K562 (cell line): ENCODE data around the gene HOXA4. TPM values are rescaled to one million over a fixed set of nuclear protein-coding genes. Genes with fewer than 3 reads are reported as not detected.

ENCODE experiments used
- ATAC-seq: fragments of 200-7000 bp; cut with Tn5 transposase; 3 replicates; pipeline ENCODE4 v1.9.1; 2020; ENCODE audit warnings: moderate library complexity
- BruUV-seq: library from RNA; stranded (reverse); fragments of 400-500 nt; replicated peaks from 2 replicates; lab custom pipeline; 2021; lab: Mats Ljungman, UMichigan
- CTCF ChIA-PET: fragments of 300-600 bp; formaldehyde crosslinking; extraction: SDS; loops from one replicate; lab custom pipeline; 2021; ENCODE audit warnings: low intra/inter-chr PET ratio; lab: Yijun Ruan, JAX
- POLR2A ChIA-PET: fragments of 300-600, 350-650 bp; sonication (Branson Sonifier 250); formaldehyde crosslinking; extraction: SDS; loops from one replicate; lab custom pipeline; 2021; ENCODE audit warnings: antibody characterized with exemption, inconsistent platforms; lab: Yijun Ruan, JAX
- DNase-seq, 4 experiments: peaks; one replicate each; pipeline versions ENCODE4 v3.0.0 to v3.0.0-alpha.2; 2011 to 2018; ENCODE audit warnings: low spot score in 3 of 4, mixed read lengths in 3 of 4; ENCODE audit errors: extremely low read depth in 1 of 4
- FAIRE-seq: peaks from 2 replicates; lab custom pipeline; 2011; peaks lifted over from hg19 to GRCh38; lab: Jason Lieb, UNC
- H2AFZ ChIP-seq: 2 replicates; pipeline ENCODE4 v1.6.0; 2011; ENCODE audit warnings: low read depth, low read length, control low read depth, inconsistent platforms
- H3K27ac ChIP-seq: fragments of 200-600 bp; 3 replicates; pipeline ENCODE4 v1.8.0; 2011; ENCODE audit warnings: low read depth, mild to moderate bottlenecking, control low read depth, inconsistent platforms, low read length, moderate library complexity, mixed read lengths; ENCODE audit errors: extremely low read depth
- H3K27me3 ChIP-seq, 2 experiments: fragments of 300-600 bp in 1 of 2; 2 replicates in 1 of 2; 3 replicates in 1 of 2; pipeline versions ENCODE4 v1.6.0 to v1.8.0; 2011; ENCODE audit warnings: inconsistent platforms in 2 of 2, low read length in 2 of 2, mild to moderate bottlenecking in 1 of 2, mixed read lengths in 1 of 2, moderate library complexity in 1 of 2; ENCODE audit not compliant: control insufficient read depth in 2 of 2, insufficient read depth in 2 of 2
- H3K36me3 ChIP-seq: fragments of 300-600 bp; 3 replicates; pipeline ENCODE4 v1.8.0; 2011; ENCODE audit warnings: mild to moderate bottlenecking, low read length, inconsistent platforms; ENCODE audit not compliant: control insufficient read depth, insufficient read depth
- H3K4me1 ChIP-seq, 2 experiments: fragments of 200-600 bp in 1 of 2; replicated peaks in 1 of 2; 2 replicates in 1 of 2; 3 replicates in 1 of 2; pipeline versions ENCODE4 v1.5.1 to v1.8.0; 2011; ENCODE audit warnings: inconsistent platforms in 2 of 2, low read length in 2 of 2, mild to moderate bottlenecking in 1 of 2, mixed read lengths in 1 of 2, moderate library complexity in 1 of 2; ENCODE audit not compliant: control insufficient read depth in 2 of 2, insufficient read depth in 2 of 2
- H3K4me2 ChIP-seq: 2 replicates; pipeline ENCODE4 v1.6.1; 2011; ENCODE audit warnings: low read length, control low read depth, inconsistent platforms, mixed read lengths; ENCODE audit not compliant: insufficient read depth
- H3K4me3 ChIP-seq: fragments of 200-600 bp; sonication (generic), shearing (Covaris generic); 2 replicates; pipeline ENCODE4 v1.5.1; 2016; ENCODE audit warnings: control low read depth, inconsistent platforms
- H3K79me2 ChIP-seq: fragments of 200-600 bp; 3 replicates; pipeline ENCODE4 v1.8.0; 2011; ENCODE audit warnings: low read length, inconsistent platforms; ENCODE audit not compliant: control insufficient read depth, insufficient read depth
- H3K9ac ChIP-seq, 2 experiments: 2 replicates each; pipeline versions ENCODE4 v1.6.0 to v1.6.1; 2011; ENCODE audit warnings: low read depth in 2 of 2, low read length in 2 of 2, control low read depth in 1 of 2, inconsistent platforms in 1 of 2, mild to moderate bottlenecking in 1 of 2, mixed read lengths in 1 of 2; ENCODE audit not compliant: insufficient read depth in 1 of 2
- H3K9me1 ChIP-seq: one replicate; pipeline ENCODE4 v1.6.0; 2011; ENCODE audit warnings: inconsistent platforms, mild to moderate bottlenecking, low read length, moderate library complexity; ENCODE audit not compliant: control insufficient read depth, insufficient read depth
- H3K9me3 ChIP-seq: replicated peaks from 2 replicates; pipeline ENCODE4 v1.5.1; 2011; ENCODE audit warnings: low read depth, low read length, inconsistent platforms; ENCODE audit not compliant: control insufficient read depth, insufficient read depth
- H4K20me1 ChIP-seq: replicated peaks from 2 replicates; pipeline ENCODE4 v1.6.1; 2011; ENCODE audit warnings: low read length, inconsistent platforms, mixed read lengths; ENCODE audit not compliant: control insufficient read depth, insufficient read depth
- ARID2 ChIP-seq: fragments of 450-650 bp; IDR thresholded peaks from 2 replicates; pipeline ENCODE4 v1.6.1; 2017; ENCODE audit warnings: antibody characterized with exemption, mild to moderate bottlenecking
- ETV1 ChIP-seq: fragments of 450-650 bp; conservative IDR thresholded peaks from 2 replicates; pipeline ENCODE4 v1.6.1; 2016; ENCODE audit warnings: missing genetic modification characterization, control low read depth, low read depth, missing compliant biosample characterization
- NFIX ChIP-seq: fragments of 250-450 bp; sonication (Bioruptor Pico); IDR thresholded peaks from 2 replicates; pipeline ENCODE4 v1.4.0; 2020; ENCODE audit warnings: low read depth, mild to moderate bottlenecking, moderate library complexity
- NKRF ChIP-seq: fragments of 450-650 bp; IDR thresholded peaks from 2 replicates; pipeline ENCODE4 v1.6.1; 2016; ENCODE audit warnings: borderline replicate concordance
- PRDM10 ChIP-seq: fragments of 450-650 bp; IDR thresholded peaks from 2 replicates; pipeline ENCODE4 v1.6.1; 2018; ENCODE audit not compliant: partially characterized antibody
- SMARCC2 ChIP-seq: fragments of 450-650 bp; IDR thresholded peaks from 2 replicates; pipeline ENCODE4 v1.6.1; 2017; ENCODE audit warnings: antibody characterized with exemption, moderate library complexity, mild to moderate bottlenecking, low read depth
- USF2 ChIP-seq: sonication (generic); formaldehyde crosslinking; IDR thresholded peaks from 2 replicates; pipeline ENCODE4 v1.5.0; 2020; ENCODE audit warnings: missing genetic modification reagents
- WHSC1 ChIP-seq: IDR thresholded peaks from one replicate; pipeline ENCODE4 v1.6.1; 2012; ENCODE audit warnings: low read length, control low read depth, inconsistent platforms
- WGBS: fragments of 100-300 bp; shearing (Covaris generic); methylation state at CpG from one replicate; pipeline ENCODE4 v1.1.6; 2016; ENCODE audit warnings: low coverage, mixed read lengths; ENCODE audit not compliant: insufficient coverage; ENCODE audit errors: missing lambda C conversion rate; 5-methylcytosine and 5-hydroxymethylcytosine counted together
- in situ Hi-C: fragments of 300-500 bp; cut with MboI; formaldehyde crosslinking; loops from 4 replicates; pipeline ENCODE4 v1.15.0; 2018; ENCODE audit warnings: inconsistent platforms, mixed read lengths
- intact Hi-C: fragments of 100-400 bp; cut with micrococcal nuclease; formaldehyde crosslinking; loops from 2 replicates; pipeline ENCODE4 v1.14.2; 2022
- polyA plus RNA-seq, 8 experiments: library from polyadenylated mRNA; depleted of rRNA in 4 of 8; stranded (reverse) in 5 of 8; unstranded in 3 of 8; fragments of >200 nt; fragmentation: Nextera tagmentation in 2 of 8; fragmentation: Illumina TruSeq in 1 of 8; extraction: Ambion mirVana in 2 of 8; extraction: Trizol in 1 of 8; gene quantifications; 2 replicates each; pipeline versions ENCODE4 v1.2.1 to v1.2.3, GENCODE V29; 2011 to 2014; ENCODE audit warnings: inconsistent platforms in 1 of 8, missing spikeins in 1 of 8
- total RNA-seq, 7 experiments: library from RNA; depleted of rRNA in 6 of 7; stranded (reverse); fragments of >200 nt in 6 of 7; fragmentation: Illumina TruSeq in 2 of 7; extraction: Trizol in 2 of 7; gene quantifications; 2 replicates each; pipeline versions ENCODE4 v1.2.1 to v1.2.3, GENCODE V29; 2011 to 2021; ENCODE audit warnings: low replicate concordance in 1 of 7

The HOXA4 gene
- total and polyA plus RNA-seq, 9 of the 15 experiments (the other 6 are each of a cell fraction or from before 2014, with no cell fraction given), result not detected

DNA sequence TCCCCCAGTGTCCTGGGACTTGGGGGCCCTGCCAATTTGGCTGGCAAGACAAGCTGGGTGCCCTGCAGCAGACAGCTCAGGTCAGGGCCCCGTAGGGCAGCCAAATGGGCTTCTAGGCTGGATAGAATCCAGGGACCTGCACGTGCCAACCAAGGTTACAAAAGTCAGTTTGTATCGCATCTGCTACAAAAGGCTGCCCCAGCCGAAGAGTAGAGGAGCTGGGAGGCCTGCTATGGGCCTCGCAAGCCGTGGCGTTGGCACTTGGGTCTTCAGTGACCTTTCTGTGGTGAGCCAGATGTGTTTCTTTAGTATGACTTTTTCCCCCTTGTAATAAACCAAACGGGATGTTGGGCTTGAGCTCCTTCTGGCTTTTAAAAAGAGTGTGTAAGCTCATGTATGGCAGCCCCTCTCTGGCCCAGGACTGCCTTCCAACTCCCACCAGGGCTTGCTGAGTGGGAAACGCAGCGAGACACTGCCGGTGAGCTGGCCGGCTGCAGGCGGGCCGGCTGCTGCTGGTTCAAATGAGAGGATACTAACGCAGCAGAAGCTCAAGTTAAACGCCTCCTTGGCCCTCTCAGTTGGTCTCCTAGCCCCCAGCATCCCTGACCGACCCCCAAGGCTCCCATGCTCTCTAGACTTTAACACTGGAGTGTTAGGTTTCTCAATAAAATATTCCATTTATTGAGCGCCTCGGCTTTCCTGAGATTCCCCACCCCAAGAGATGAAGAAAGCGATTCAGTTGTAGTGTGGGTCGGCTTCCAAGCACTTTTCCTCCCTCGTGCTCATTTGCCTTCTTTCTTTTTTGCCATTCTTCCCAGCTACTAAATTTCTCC lies 46.6 kb upstream of the HOXA4 start:
- FAIRE-seq, result no peak
- intact Hi-C loops, result no loop called here

DNA sequence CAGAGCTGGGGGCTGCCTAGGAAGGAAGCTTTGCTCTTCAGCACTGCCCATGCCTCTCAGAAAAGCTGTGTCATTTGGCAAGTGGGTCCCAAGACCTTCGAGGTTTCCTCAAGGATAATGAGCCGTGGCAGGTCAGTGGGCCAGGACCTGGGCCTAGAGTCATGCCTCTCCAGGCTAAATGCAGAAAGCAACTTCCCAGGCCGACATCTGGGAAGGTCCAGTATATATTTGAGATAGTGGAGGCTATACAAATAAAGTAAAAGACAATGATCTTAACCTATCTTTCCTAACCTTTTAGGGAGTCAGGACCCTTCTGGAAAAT lies 45.9 kb upstream of the HOXA4 start:
- H3K79me2 ChIP-seq, result no peaks in the 10 kb centered on the region
- H3K4me3 ChIP-seq, result no peak overlapping the region
- H3K9me3 ChIP-seq, result no peaks in the 10 kb centered on the region; the same call in 1 of the 2 replicates
- no peaks in the 10 kb centered on the region for H4K20me1 ChIP-seq
- H3K4me2 ChIP-seq, result no peak overlapping the region
- H3K36me3 ChIP-seq, result no peaks in the 10 kb centered on the region
- peaks cover 27 to 74% of the 10 kb centered on the region in 2 experiments for H3K27me3 ChIP-seq
- in situ Hi-C loops (no loop called here), intact Hi-C loops (no loop called here)
- CTCF ChIA-PET, result no interaction called here
- no peak for DNase-seq
- POLR2A ChIA-PET, result no interaction called here
- BruUV-seq, result no TSS peak
- no peak overlapping the region for H3K27ac ChIP-seq
- FAIRE-seq, result no peak
- no peaks in the 10 kb centered on the region for H3K9me1 ChIP-seq
- peaks cover 0 to 7% of the 10 kb centered on the region in 2 experiments; a peak in 1 of 5 replicates for H3K4me1 ChIP-seq
- no peak overlapping the region for H3K9ac ChIP-seq
- no peak overlapping the region for H2AFZ ChIP-seq
- no peak for ATAC-seq
- WGBS, result 0% methylated on average over 3 of the region's 3 CpGs
- TF ChIP-seq ARID2, result no peak
- no peak for TF ChIP-seq NKRF
- TF ChIP-seq USF2 (CRISPR knock-in tag), result no peak
- TF ChIP-seq WHSC1, result no peak
- no peak for TF ChIP-seq NFIX (CRISPR knock-in tag)
- TF ChIP-seq PRDM10, result no peak
- no peak for TF ChIP-seq ETV1 (tag)

More for the DNA sequence above, 46.6 kb upstream of the HOXA4 start:
- H3K36me3 ChIP-seq, result no peaks in the 10 kb centered on the region
- no peak overlapping the region for H3K4me3 ChIP-seq
- no peaks in the 10 kb centered on the region for H3K79me2 ChIP-seq
- ATAC-seq (no peak), DNase-seq (no peak)
- no peaks in the 10 kb centered on the region for H4K20me1 ChIP-seq
- no peaks in the 10 kb centered on the region; the same call in 1 of the 2 replicates for H3K9me3 ChIP-seq
- H3K4me2 ChIP-seq, result no peak overlapping the region
- no peak overlapping the region for H2AFZ ChIP-seq
- peaks cover 0 to 7% of the 10 kb centered on the region in 2 experiments; a peak in 1 of 5 replicates for H3K4me1 ChIP-seq
- CTCF ChIA-PET, result no interaction called here
- H3K9ac ChIP-seq, result no peak overlapping the region
- in situ Hi-C loops, result no loop called here
- WGBS, result 2% methylated on average over 20 of the region's 22 CpGs
- H3K9me1 ChIP-seq, result no peaks in the 10 kb centered on the region
- no TSS peak for BruUV-seq
- no peak for TF ChIP-seq SMARCC2
- H3K27ac ChIP-seq, result no peak overlapping the region
- POLR2A ChIA-PET, result no interaction called here
- peaks cover 27 to 73% of the 10 kb centered on the region in 2 experiments for H3K27me3 ChIP-seq
